B cell (primary cell): Measurements from ENCODE around the gene IRF8. TPM values are rescaled to one million over a fixed set of nuclear protein-coding genes. Genes with fewer than 3 reads are reported as not detected.

Source experiments
- ATAC-seq: fragments of 200-7000 bp; cut with Tn5 transposase; one replicate; pipeline ENCODE4 v1.10.0; 2021; ENCODE audit warnings: low read depth, mild to moderate bottlenecking, moderate number of reproducible peaks, moderate library complexity
- CTCF ChIA-PET: fragments of 350-600 bp; sonication (Branson Sonifier 250); formaldehyde crosslinking; loops from one replicate; lab custom pipeline; 2021; ENCODE audit warnings: antibody characterized with exemption, inconsistent platforms; lab: Charles Lee
- POLR2A ChIA-PET: fragments of 350-600 bp; sonication (Branson Sonifier 250); formaldehyde crosslinking; loops from one replicate; lab custom pipeline; 2021; ENCODE audit warnings: antibody characterized with exemption; lab: Charles Lee
- DNase-seq: peaks from one replicate; pipeline ENCODE4 v3.0.0; 2013
- H2AFZ ChIP-seq: 2 replicates; pipeline ENCODE4 v1.6.1; 2012; ENCODE audit warnings: mild to moderate bottlenecking, low read depth, low read length; ENCODE audit not compliant: insufficient read depth, poor library complexity, severe bottlenecking
- H3K27ac ChIP-seq, 2 donors: 1 replicate in 1 of 2; 2 replicates in 1 of 2; pipeline ENCODE4 v1.5.1; 2012 to 2013; ENCODE audit warnings: low read length in 2 of 2, mild to moderate bottlenecking in 2 of 2, moderate library complexity in 1 of 2
- H3K27me3 ChIP-seq, 4 experiments: fragments of 200-600 bp in 1 of 4; sonication (generic) in 1 of 4; replicated peaks in 1 of 4; 1 replicate in 2 of 4; 2 replicates in 2 of 4; pipeline versions ENCODE4 v1.6.1 to v1.7.0; 2013 to 2016; ENCODE audit warnings: low read length in 3 of 4, mild to moderate bottlenecking in 2 of 4, mixed read lengths in 1 of 4, moderate library complexity in 1 of 4; ENCODE audit not compliant: insufficient read depth in 4 of 4, control insufficient read depth in 3 of 4; ENCODE audit errors: control extremely low read depth in 1 of 4
- H3K36me3 ChIP-seq, 2 experiments: replicated peaks in 1 of 2; 1 replicate in 1 of 2; 2 replicates in 1 of 2; pipeline versions ENCODE4 v1.6.1 to v1.7.1; 2013; ENCODE audit warnings: low read length in 1 of 2; ENCODE audit not compliant: insufficient read depth in 2 of 2, control insufficient read depth in 1 of 2; ENCODE audit errors: control extremely low read depth in 1 of 2, extremely low read depth in 1 of 2
- H3K4me1 ChIP-seq, 2 donors: fragments of 200-600 bp in 1 of 2; sonication (generic) in 1 of 2; 1 replicate in 1 of 2; 2 replicates in 1 of 2; pipeline versions ENCODE4 v1.5.1 to v1.6.1; 2013 to 2017; ENCODE audit warnings: low read length in 2 of 2; ENCODE audit not compliant: control insufficient read depth in 2 of 2, insufficient read depth in 2 of 2
- H3K4me2 ChIP-seq: replicated peaks from 2 replicates; pipeline ENCODE3; 2012; ENCODE audit warnings: mild to moderate bottlenecking, low read depth, low read length; ENCODE audit not compliant: poor library complexity, severe bottlenecking
- H3K4me3 ChIP-seq, 5 experiments: fragments of 200-600 bp in 1 of 5; sonication (generic) in 1 of 5; 1 replicate in 3 of 5; 2 replicates in 2 of 5; pipeline versions ENCODE4 v1.5.1 to v1.7.0; 2011 to 2016; ENCODE audit warnings: low read length in 4 of 5, mild to moderate bottlenecking in 4 of 5, low read depth in 2 of 5, control low read depth in 1 of 5, moderate library complexity in 1 of 5; ENCODE audit not compliant: insufficient read depth in 1 of 5; ENCODE audit errors: control extremely low read depth in 1 of 5, extremely low read depth in 1 of 5
- H3K79me2 ChIP-seq: fragments of 200-600 bp; sonication (generic); one replicate; pipeline ENCODE4 v1.6.0; 2016; ENCODE audit warnings: low read length; ENCODE audit not compliant: control insufficient read depth, insufficient read depth
- H3K9ac ChIP-seq: fragments of 200-600 bp; sonication (generic); 2 replicates; pipeline ENCODE4 v1.6.1; 2017; ENCODE audit warnings: mild to moderate bottlenecking, low read length, moderate library complexity
- H3K9me3 ChIP-seq, 3 donors: one replicate each; pipeline versions ENCODE4 v1.6.1 to v1.7.1; 2013; ENCODE audit warnings: low read length in 2 of 3; ENCODE audit not compliant: control insufficient read depth in 2 of 3, insufficient read depth in 1 of 3; ENCODE audit errors: control extremely low read depth in 1 of 3
- H4K20me1 ChIP-seq: 2 replicates; pipeline ENCODE4 v1.6.0; 2012; ENCODE audit warnings: mild to moderate bottlenecking, low read length; ENCODE audit not compliant: insufficient read depth, control insufficient read depth, poor library complexity, severe bottlenecking
- H3K27ac Mint-ChIP-seq: one replicate; pipeline ENCODE4 v1.8.0; 2021; ENCODE audit warnings: mixed read lengths
- H3K27me3 Mint-ChIP-seq: one replicate; pipeline ENCODE4 v1.8.0; 2021; ENCODE audit warnings: mixed read lengths
- H3K4me1 Mint-ChIP-seq: one replicate; pipeline ENCODE4 v1.8.0; 2021; ENCODE audit warnings: mixed read lengths
- H3K4me3 Mint-ChIP-seq: one replicate; pipeline ENCODE4 v1.8.0; 2021; ENCODE audit warnings: mixed read lengths
- H3K9me3 Mint-ChIP-seq: one replicate; pipeline ENCODE4 v1.8.0; 2022; ENCODE audit warnings: mixed read lengths; ENCODE audit not compliant: insufficient read depth
- CTCF ChIP-seq: fragments of 200-600 bp; IDR thresholded peaks from one replicate; pipeline ENCODE4 v1.8.0; 2022; ENCODE audit warnings: antibody characterized with exemption, mild to moderate bottlenecking
- EZH2 ChIP-seq: IDR thresholded peaks from 2 replicates; pipeline ENCODE4 v1.6.1; 2012; ENCODE audit warnings: borderline replicate concordance, low read depth, mild to moderate bottlenecking, moderate library complexity, low read length; ENCODE audit not compliant: insufficient read depth, poor library complexity, severe bottlenecking
- WGBS: methylation state at CpG from one replicate; pipeline ENCODE4 v1.1.5; 2013; ENCODE audit warnings: missing lambda C conversion rate; ENCODE audit not compliant: insufficient coverage; 5-methylcytosine and 5-hydroxymethylcytosine counted together
- intact Hi-C: fragments of 100-400 bp; cut with micrococcal nuclease; formaldehyde crosslinking; loops from one replicate; pipeline ENCODE4 v1.10.0; 2022
- polyA plus RNA-seq: library from polyadenylated mRNA; depleted of rRNA; stranded (reverse); fragments of >200 nt; gene quantifications from 2 replicates; pipeline ENCODE4 v1.2.3, GENCODE V29; 2012
- total RNA-seq, 2 donors: library from RNA; stranded (reverse); fragments of 120-200 nt in 1 of 2; gene quantifications; 1 replicate in 1 of 2; 2 replicates in 1 of 2; pipeline versions ENCODE4 v1.2.3 to v1.2.4, GENCODE V29; 2013 to 2022

Gene IRF8
- total and polyA plus RNA-seq, 2 donors (not counting 1 experiment from before 2014, with no cell fraction given): 309 to 332 TPM

- ChIA-PET CTCF (interaction anchor here (1.4 to 2.7 kb wide), 3 partner anchors 22 to 44 kb away, joined by 3 to 17 read pairs (median 3); no protein-coding TSS in a partner anchor), POLR2A (interaction anchor here (0.9 to 1.2 kb wide), 2 partner anchors 33 to 38 kb away, joined by 3 read pairs; no protein-coding TSS in a partner anchor)
- Mint-ChIP-seq H3K27me3 (no peaks in the 10 kb centered on the region), H3K27ac (no peak overlapping the region), H3K4me1 (peaks cover 55% of the 10 kb centered on the region), H3K9me3 (peaks cover 2% of the 10 kb centered on the region), H3K4me3 (no peak overlapping the region)
- intact Hi-C loops: no loop called here
- peaks cover 43 to 44% of the 10 kb centered on the region in 2 donors for H3K4me1 ChIP-seq
- H3K9me3 ChIP-seq: peaks cover 0 to 9% (median 0%) of the 10 kb centered on the region in 3 donors
- TF ChIP-seq EZH2 (no peak), CTCF (no peak)
- H3K4me3 ChIP-seq: no peak overlapping the region
- H3K36me3 ChIP-seq: no peaks in the 10 kb centered on the region
- no peak overlapping the region for H3K9ac ChIP-seq
- H2AFZ ChIP-seq: no peak overlapping the region
- DNase-seq: no peak
- H3K27ac ChIP-seq: no peak overlapping the region
- no peaks in the 10 kb centered on the region for H3K27me3 ChIP-seq
- H4K20me1 ChIP-seq: no peaks in the 10 kb centered on the region
- H3K4me2 ChIP-seq: no peak overlapping the region
- H3K79me2 ChIP-seq: no peaks in the 10 kb centered on the region
- ATAC-seq: no peak
- no CpG with 5 or more reads among the region's 1 CpG for WGBS
Observed at GRCh38 chr16:85864965-85865364, 34.0 kb upstream of the IRF8 start.

- H3K4me3 ChIP-seq: no peak overlapping the region
- peak overlapping the region in 1 of 2 donors; percentile 77 for H3K27ac ChIP-seq
- peaks cover 2% of the 10 kb centered on the region for H3K9me3 Mint-ChIP-seq
- no peak for TF ChIP-seq EZH2
- TF ChIP-seq CTCF: no peak
- H3K4me3 Mint-ChIP-seq: peak overlapping the region; percentile 46
- H3K27me3 Mint-ChIP-seq: no peaks in the 10 kb centered on the region
- ChIA-PET POLR2A (interaction anchor here (1.2 kb wide), 2 partner anchors 27 to 35 kb away, joined by 3 to 7 read pairs; no protein-coding TSS in a partner anchor), CTCF (interaction anchor here (0.9 to 2.7 kb wide), 7 partner anchors 12 to 151 kb away, joined by 3 to 17 read pairs (median 3); no protein-coding TSS in a partner anchor)
- WGBS: 29% methylated on average over 1 of the region's 2 CpGs
- peaks cover 60% of the 10 kb centered on the region for H3K4me1 Mint-ChIP-seq
- no peaks in the 10 kb centered on the region for H4K20me1 ChIP-seq
- intact Hi-C loops: loop anchor here (2.0 kb wide), 1 partner anchor 14 kb away; no protein-coding TSS in a partner anchor
- peak overlapping the region; percentile 84 for H3K27ac Mint-ChIP-seq
- peak overlapping the region; percentile 6 for H3K9ac ChIP-seq
- H3K36me3 ChIP-seq: no peaks in the 10 kb centered on the region
- peaks cover 43 to 54% of the 10 kb centered on the region in 2 donors for H3K4me1 ChIP-seq
- H3K27me3 ChIP-seq: no peaks in the 10 kb centered on the region
- H2AFZ ChIP-seq: peak overlapping the region; percentile 29
- H3K79me2 ChIP-seq: no peaks in the 10 kb centered on the region
- DNase-seq: no peak
- H3K9me3 ChIP-seq: peaks cover 0 to 9% (median 0%) of the 10 kb centered on the region in 3 donors
- no peak for ATAC-seq
- H3K4me2 ChIP-seq: peak overlapping the region; percentile 65
Observed at GRCh38 chr16:85867189-85867588, 31.8 kb upstream of the IRF8 start.
